Measurements from ENCODE around the gene CYP2W1. TPM values are rescaled to one million over a fixed set of nuclear protein-coding genes. Genes with fewer than 3 reads are reported as not detected.

Gene CYP2W1
- total RNA-seq, 3 donors from 2014 or later, result 0.47 to 2.3 (median 2.1) TPM

DNA sequence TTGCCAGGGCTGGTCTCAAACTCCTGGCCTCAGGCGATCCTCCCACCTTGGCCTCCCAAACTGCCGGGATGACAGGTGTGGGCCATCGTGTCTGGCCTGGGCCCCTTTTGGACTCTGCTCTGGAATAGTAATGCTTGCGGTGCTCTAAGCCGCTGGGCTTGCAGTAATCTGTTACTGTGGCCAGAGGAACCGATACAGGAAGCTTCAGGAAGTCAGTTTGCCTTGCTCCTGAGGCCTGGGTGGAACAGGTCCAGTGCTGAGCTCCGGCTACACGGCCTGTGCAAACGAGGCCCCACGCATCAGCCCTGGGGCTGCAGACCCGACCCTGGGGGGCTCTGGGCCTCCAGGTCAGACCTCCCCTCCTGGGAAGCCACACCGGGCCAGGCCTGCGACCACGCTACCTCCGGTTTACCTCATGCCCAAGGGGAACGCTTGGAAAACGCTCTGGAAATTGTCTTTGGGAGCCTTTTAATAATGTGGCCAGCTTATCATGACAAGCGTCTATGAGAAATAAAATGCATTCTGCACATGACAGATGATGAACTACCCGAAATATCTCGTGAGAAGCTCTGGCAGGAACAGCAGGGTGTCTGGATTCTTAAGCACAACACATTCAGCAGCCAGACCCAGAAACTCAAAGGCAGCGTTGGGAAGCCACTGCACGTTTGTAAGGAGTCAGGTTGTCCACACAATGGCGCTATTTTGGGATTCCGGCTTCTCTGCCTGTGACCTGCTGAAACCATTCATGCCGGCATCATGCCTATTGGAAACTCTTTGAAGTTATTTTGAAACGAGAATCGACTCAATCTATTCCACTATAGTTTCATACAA lies 18.4 kb upstream of the CYP2W1 start:
- no peaks in the 10 kb centered on the region for H3K36me3 ChIP-seq (ENCODE audit: low read depth)
- ATAC-seq, result peak; percentile 61

GRCh38 chr7:966291-967069 lies 16.5 kb upstream of the CYP2W1 start:
- intact Hi-C loops (cut with DNase I, micrococcal nuclease), result no loop called here
- H3K36me3 ChIP-seq (ENCODE audit: low read depth), result no peaks in the 10 kb centered on the region
- H3K4me1 ChIP-seq (ENCODE audit: low read depth), result peaks cover 3% of the 10 kb centered on the region
- no peak overlapping the region for H3K4me3 ChIP-seq
- peak in 2 of 3 donors; percentile 21 to 25 for DNase-seq
- no peak for ATAC-seq
- H3K9me3 ChIP-seq, result no peaks in the 10 kb centered on the region
- TF ChIP-seq CTCF (IDR thresholded peaks at IDR 0.05), result no peak

More for the DNA sequence above, 18.4 kb upstream of the CYP2W1 start:
- intact Hi-C loops (cut with DNase I, micrococcal nuclease), result no loop called here
- peak in 2 of 3 donors; percentile 35 to 45 for DNase-seq
- Histone ChIP-seq H3K9me3 (no peaks in the 10 kb centered on the region), H3K4me1 (ENCODE audit: low read depth) (peaks cover 3% of the 10 kb centered on the region), H3K4me3 (no peak overlapping the region)
- TF ChIP-seq CTCF (IDR thresholded peaks at IDR 0.05), result no peak

GRCh38 chr7:967361-968082 lies 15.5 kb upstream of the CYP2W1 start:
- ATAC-seq (no peak), DNase-seq (peak in 1 of 3 donors; percentile 38)
- no peak overlapping the region for H3K4me3 ChIP-seq
- intact Hi-C loops (cut with DNase I, micrococcal nuclease), result no loop called here
- peaks cover 3% of the 10 kb centered on the region for H3K4me1 ChIP-seq (ENCODE audit: low read depth)
- no peak for TF ChIP-seq CTCF (IDR thresholded peaks at IDR 0.05)
- no peaks in the 10 kb centered on the region for H3K36me3 ChIP-seq (ENCODE audit: low read depth)
- no peaks in the 10 kb centered on the region for H3K9me3 ChIP-seq

DNA sequence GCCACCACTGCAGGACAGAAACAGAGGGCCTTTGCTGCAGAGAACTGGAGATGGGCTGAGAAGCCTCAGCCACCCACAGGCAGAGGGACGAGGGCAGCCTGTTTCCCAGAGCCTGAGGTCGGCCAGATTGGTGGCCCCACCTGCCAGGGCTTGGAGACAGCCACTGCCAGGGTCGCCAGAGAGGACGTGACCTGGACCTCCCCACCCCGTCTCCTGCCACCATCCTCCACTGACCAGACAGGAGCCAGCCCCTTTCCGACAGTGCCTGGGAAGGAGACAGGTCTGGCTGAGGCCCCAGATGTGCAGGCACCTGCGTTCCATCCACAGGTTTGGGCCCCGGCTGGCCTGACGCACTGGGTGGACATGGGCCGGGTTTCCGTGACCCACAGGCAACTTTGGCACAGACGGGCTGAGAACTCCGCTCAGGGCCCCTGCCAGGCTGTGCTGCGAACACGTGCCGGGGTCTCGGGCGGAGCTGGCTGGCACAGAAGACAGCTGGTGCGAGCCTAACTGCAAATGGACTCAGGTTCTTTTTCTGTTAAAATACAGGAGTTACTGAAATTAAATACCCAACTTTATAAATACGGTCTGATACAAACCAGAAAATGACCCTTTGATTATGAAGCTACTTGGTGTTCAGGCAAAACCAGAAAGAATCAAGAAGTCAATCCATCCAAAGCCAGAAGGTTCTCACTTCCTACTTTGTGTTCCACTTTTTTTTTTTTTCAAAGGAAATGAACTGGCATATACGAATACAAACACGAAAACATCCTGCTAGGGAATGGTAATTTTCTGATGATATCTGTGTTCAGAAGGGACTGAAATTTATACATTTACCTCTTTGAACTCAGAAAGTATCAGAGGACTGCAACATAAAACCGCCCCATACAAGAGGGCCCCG lies 14.5 kb upstream of the CYP2W1 start:
- DNase-seq, result no peak
- no peak for TF ChIP-seq CTCF (IDR thresholded peaks at IDR 0.05)
- no peaks in the 10 kb centered on the region for H3K36me3 ChIP-seq (ENCODE audit: low read depth)
- H3K4me3 ChIP-seq, result no peak overlapping the region
- no peaks in the 10 kb centered on the region for H3K9me3 ChIP-seq
- ATAC-seq, result no peak
- peaks cover 2% of the 10 kb centered on the region for H3K4me1 ChIP-seq (ENCODE audit: low read depth)
- intact Hi-C loops (cut with DNase I, micrococcal nuclease), result no loop called here

- DNase-seq, result no peak
- Histone ChIP-seq H3K9me3 (no peaks in the 10 kb centered on the region), H3K4me3 (no peak overlapping the region), H3K36me3 (ENCODE audit: low read depth) (no peaks in the 10 kb centered on the region), H3K4me1 (ENCODE audit: low read depth) (peaks cover 9% of the 10 kb centered on the region)
- intact Hi-C loops (cut with DNase I, micrococcal nuclease), result no loop called here
- ATAC-seq, result no peak
- TF ChIP-seq CTCF (IDR thresholded peaks at IDR 0.05), result no peak
These were observed 13.6 kb upstream of the CYP2W1 start for GRCh38 chr7:969403-969802.
